ENCODE measurements around the gene PAM.
"Not testable (repeated sequence)": the region's sequence is repeated elsewhere in the genome, so short reads cannot be mapped to it uniquely, and the experiment has no call there.

Gene PAM

DNA sequence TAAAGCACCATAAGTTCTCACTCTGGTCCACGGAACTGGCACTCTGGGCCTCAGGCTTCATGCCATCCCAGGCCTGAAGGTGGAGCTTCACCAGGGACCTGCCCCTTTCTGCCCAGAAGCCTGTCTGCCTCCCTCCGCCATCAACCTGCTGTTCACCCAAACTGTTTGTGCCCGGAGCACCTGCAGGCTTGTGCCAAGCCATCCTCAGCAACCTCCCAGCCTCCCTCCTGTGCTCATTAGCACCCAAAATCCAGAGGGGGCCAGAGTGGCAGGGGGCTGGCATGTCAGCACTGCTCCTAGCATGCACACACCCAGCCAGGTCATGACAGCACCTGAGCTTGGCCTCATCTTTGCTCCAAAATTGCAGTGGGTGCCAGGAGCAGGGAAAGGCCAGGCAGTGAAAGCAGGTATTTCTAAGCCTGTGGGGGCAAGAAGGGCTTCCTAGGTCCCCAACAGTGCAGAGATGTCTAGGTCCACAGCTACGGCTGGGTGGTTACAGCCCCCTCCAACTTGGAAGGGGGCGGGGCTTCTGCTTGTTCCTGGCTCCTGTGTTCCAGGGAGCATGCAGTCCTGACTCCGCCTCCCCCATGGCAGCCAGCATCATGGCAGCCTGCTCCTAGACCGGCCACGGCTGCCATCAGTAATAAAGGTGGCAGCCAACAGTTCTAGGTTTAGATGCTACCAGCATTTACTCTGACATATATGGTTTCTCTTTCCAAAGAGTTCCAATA lies 279.7 kb downstream of the PAM start:
- Histone ChIP-seq H3K4me3 (ENCODE audit: low read length) (no peak overlapping the region), H3K36me3 (ENCODE audit: control insufficient read depth, insufficient read depth, low read length, severe bottlenecking) (peaks cover 20% of the 10 kb centered on the region), H3K9ac (ENCODE audit: low read length) (no peak overlapping the region), H3K9me3 (ENCODE audit: control insufficient read depth, low read length) (no peaks in the 10 kb centered on the region), H3K4me1 (ENCODE audit: control insufficient read depth, insufficient read depth, low read length) (peaks cover 14% of the 10 kb centered on the region), H3K27me3 (replicated peaks; ENCODE audit: control insufficient read depth, insufficient read depth, low read length) (no peaks in the 10 kb centered on the region)
- DNase-seq (ENCODE audit: low read depth) = no peak

DNA sequence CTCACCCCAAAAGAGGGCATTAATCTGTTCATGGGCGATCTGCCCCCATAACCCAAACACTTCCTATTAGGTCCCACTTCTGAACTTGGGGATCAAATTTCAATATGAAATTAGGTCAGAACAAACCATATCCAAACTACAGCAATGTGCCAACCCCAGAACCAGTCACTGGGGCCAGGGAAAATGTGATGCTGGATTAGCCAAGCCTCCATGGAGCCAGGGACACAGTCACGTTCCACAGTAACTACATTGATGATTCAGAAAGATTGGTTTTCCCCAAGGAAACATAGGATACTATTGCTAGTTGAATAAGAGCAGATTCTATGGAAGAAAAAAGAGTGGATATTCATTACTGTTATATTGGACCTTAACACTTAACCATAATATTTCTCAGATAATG lies 280.6 kb downstream of the PAM start:
- Histone ChIP-seq H3K36me3 (ENCODE audit: control insufficient read depth, insufficient read depth, low read length, severe bottlenecking) (peaks cover 15% of the 10 kb centered on the region), H3K4me3 (ENCODE audit: low read length) (no peak overlapping the region), H3K9ac (ENCODE audit: low read length) (no peak overlapping the region), H3K27me3 (replicated peaks; ENCODE audit: control insufficient read depth, insufficient read depth, low read length) (no peaks in the 10 kb centered on the region), H3K9me3 (ENCODE audit: control insufficient read depth, low read length) (no peaks in the 10 kb centered on the region), H3K4me1 (ENCODE audit: control insufficient read depth, insufficient read depth, low read length) (peaks cover 14% of the 10 kb centered on the region)
- no peak for DNase-seq (ENCODE audit: low read depth)

DNA sequence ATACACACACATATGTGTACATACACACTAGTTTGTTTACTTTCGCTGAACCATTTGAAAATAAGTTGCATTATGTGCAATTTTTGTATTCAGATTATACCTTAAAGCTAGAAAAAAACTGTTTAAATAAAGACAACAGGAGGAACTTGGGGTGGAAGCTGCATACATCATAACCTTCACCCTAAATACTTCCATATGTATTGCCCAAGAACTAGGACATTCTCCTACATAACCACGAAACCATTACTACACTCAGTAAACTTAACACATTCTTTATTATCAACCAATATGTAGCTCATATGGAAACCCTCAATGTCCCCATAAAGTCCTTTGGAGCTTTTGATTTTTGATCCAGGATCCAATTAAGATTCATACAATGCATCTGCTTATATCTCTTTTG lies 281.5 kb downstream of the PAM start:
- Histone ChIP-seq H3K4me1 (ENCODE audit: control insufficient read depth, insufficient read depth, low read length) (peaks cover 14% of the 10 kb centered on the region), H3K36me3 (ENCODE audit: control insufficient read depth, insufficient read depth, low read length, severe bottlenecking) (peaks cover 11% of the 10 kb centered on the region), H3K9ac (ENCODE audit: low read length) (no peak overlapping the region), H3K9me3 (ENCODE audit: control insufficient read depth, low read length) (no peaks in the 10 kb centered on the region), H3K4me3 (ENCODE audit: low read length) (no peak overlapping the region), H3K27me3 (replicated peaks; ENCODE audit: control insufficient read depth, insufficient read depth, low read length) (no peaks in the 10 kb centered on the region)
- peak; percentile 17 for DNase-seq (ENCODE audit: low read depth)

DNA sequence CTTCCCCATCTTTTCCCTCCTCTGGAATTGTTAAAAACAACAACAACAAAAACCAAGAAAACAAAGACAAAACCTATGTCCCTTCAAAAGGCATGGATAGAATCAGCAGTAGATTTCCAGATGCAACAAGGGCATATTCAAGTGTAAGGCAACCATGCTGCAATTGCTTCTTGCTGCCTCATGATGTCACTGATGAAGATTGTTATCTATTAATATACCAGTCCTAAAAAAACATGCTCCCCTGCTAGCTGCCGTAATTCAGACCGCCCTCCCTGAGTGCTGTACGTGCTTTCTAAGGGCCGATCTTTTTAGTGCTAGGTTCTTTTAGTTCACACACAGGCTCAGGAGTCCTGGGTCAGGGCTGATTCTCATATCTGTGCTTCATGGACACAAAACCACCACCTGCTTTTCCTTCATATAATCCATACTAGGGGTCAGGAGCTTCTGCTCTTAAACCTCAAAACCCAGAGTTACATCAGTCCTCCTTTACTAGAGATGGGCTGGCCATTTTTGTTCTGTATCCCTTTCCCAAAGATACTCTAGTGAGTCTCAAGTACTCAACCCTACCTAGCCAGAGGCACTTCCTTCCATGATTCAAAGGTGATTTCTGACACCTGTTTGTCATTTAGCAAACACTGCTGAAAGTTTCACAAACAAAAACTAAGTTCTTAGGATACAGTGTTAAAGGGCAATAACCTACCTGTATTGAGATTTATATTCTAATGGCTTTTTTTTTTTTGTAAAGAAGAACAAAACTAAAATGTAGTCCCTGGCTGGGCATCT lies 282.8 kb downstream of the PAM start:
- H3K4me1 ChIP-seq (ENCODE audit: control insufficient read depth, insufficient read depth, low read length) = peaks cover 14% of the 10 kb centered on the region
- no peak overlapping the region for H3K9ac ChIP-seq (ENCODE audit: low read length)

DNA sequence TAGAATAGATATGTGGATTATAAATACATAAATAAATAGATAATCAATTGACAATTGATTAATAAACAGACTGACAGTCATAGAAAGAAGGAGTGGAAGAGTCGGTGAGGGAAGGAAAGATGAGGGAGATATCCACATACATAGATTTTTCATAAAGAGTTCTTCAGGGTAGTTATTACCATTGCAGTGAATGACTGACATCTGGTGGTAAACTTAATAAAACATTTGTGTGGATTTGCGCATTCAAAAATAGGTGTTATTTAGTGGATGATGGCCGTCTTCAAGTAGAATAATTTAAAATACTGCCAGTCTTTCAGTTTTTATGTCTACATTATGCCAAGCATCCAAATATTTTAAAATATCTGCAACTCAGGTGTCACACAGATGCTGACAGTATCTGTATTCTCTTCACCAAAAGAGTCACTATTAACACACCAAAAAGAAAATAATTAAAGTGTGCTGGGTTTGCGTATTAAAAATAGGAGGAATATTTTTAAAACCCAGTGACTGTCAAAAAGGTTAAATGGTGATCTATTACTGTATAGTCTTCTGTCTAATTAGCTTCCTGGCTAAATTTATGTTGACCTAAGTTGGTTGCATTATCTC lies 286.1 kb downstream of the PAM start:
- peaks cover 6% of the 10 kb centered on the region for H3K4me1 ChIP-seq (ENCODE audit: control insufficient read depth, insufficient read depth, low read length)
- no peaks in the 10 kb centered on the region for H3K36me3 ChIP-seq (ENCODE audit: control insufficient read depth, insufficient read depth, low read length, severe bottlenecking)
- H3K9ac ChIP-seq (ENCODE audit: low read length) = no peak overlapping the region
- H3K9me3 ChIP-seq (ENCODE audit: control insufficient read depth, low read length) = no peaks in the 10 kb centered on the region
- no peak overlapping the region for H3K4me3 ChIP-seq (ENCODE audit: low read length)
- no peaks in the 10 kb centered on the region for H3K27me3 ChIP-seq (replicated peaks; ENCODE audit: control insufficient read depth, insufficient read depth, low read length)
- peak; percentile 75 for DNase-seq (ENCODE audit: low read depth)

More for the DNA sequence above, 282.8 kb downstream of the PAM start:
- H3K9me3 ChIP-seq (ENCODE audit: control insufficient read depth, low read length) = no peaks in the 10 kb centered on the region
- H3K27me3 ChIP-seq (replicated peaks; ENCODE audit: control insufficient read depth, insufficient read depth, low read length) = no peaks in the 10 kb centered on the region
- no peak for DNase-seq (ENCODE audit: low read depth)
- peaks cover 2% of the 10 kb centered on the region for H3K36me3 ChIP-seq (ENCODE audit: control insufficient read depth, insufficient read depth, low read length, severe bottlenecking)
- no peak overlapping the region for H3K4me3 ChIP-seq (ENCODE audit: low read length)

DNA sequence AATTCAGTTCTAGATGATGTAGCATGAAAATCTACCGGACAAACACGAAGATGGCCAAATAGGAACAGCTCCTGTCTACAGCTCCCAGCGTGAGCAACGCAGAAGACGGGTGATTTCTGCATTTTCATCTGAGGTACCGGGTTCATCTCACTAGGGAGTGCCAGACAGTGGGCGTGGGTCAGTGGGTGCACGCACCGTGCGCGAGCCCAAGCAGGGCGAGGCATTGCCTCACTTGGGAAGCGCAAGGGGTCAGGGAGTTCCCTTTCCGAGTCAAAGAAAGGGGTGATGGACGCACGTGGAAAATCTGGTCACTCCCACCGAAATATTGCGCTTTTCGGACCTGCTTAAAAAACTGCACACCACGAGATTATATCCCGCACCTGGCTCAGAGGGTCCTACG lies 291.6 kb downstream of the PAM start:
- H3K9ac ChIP-seq (ENCODE audit: low read length); H3K36me3 ChIP-seq (ENCODE audit: control insufficient read depth, insufficient read depth, low read length, severe bottlenecking); DNase-seq (ENCODE audit: low read depth); H3K4me1 ChIP-seq (ENCODE audit: control insufficient read depth, insufficient read depth, low read length); H3K27me3 ChIP-seq (replicated peaks; ENCODE audit: control insufficient read depth, insufficient read depth, low read length); H3K9me3 ChIP-seq (ENCODE audit: control insufficient read depth, low read length); H3K4me3 ChIP-seq (ENCODE audit: low read length): not testable (repeated sequence)

DNA sequence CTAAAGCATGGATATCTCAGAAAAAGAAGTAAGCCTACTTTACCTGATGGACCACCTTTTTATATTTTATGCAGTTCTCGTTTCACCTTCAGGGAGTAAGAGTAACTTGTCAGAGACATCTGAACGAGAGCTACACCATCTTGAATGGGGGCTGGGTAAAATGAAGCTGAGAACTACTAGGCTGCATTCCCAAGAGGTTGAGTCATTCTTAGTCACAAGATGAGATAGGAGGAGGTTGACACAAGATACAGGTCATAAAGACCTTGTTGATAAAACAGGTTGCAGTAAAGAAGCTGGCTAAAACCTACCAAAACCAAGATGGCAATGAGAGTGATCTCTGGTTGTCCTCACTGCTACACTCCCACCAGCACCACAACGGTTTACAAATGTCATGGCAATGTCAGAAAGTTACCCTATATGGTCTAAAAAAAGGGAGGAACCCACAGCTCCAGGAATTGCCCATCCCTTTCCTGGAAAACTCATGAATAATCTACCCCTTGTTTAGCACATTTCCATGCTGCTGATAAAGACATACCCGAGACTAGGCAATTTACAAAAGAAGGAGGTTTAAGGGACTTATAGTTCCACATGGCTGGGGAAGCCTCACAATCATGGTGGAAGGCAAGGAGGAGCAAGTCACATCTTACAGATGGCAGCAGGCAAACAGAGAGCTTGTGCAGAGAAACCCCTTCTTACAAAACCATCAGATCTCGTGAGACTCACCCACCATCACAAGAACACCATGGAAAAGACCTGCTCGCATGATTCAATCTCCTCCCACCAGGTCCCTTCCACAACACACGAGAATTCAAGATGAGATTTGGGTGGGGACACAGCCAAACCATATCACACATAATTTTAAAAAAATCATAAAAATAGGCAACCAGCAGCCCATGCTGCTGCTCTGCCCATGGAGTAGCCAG lies 302.4 kb downstream of the PAM start:
- DNase-seq (ENCODE audit: low read depth) = no peak
- no peaks in the 10 kb centered on the region for H3K27me3 ChIP-seq (replicated peaks; ENCODE audit: control insufficient read depth, insufficient read depth, low read length)
- no peaks in the 10 kb centered on the region for H3K36me3 ChIP-seq (ENCODE audit: control insufficient read depth, insufficient read depth, low read length, severe bottlenecking)
- H3K4me3 ChIP-seq (ENCODE audit: low read length) = no peak overlapping the region
- no peaks in the 10 kb centered on the region for H3K4me1 ChIP-seq (ENCODE audit: control insufficient read depth, insufficient read depth, low read length)
- no peak overlapping the region for H3K9ac ChIP-seq (ENCODE audit: low read length)
- H3K9me3 ChIP-seq (ENCODE audit: control insufficient read depth, low read length) = no peaks in the 10 kb centered on the region

DNA sequence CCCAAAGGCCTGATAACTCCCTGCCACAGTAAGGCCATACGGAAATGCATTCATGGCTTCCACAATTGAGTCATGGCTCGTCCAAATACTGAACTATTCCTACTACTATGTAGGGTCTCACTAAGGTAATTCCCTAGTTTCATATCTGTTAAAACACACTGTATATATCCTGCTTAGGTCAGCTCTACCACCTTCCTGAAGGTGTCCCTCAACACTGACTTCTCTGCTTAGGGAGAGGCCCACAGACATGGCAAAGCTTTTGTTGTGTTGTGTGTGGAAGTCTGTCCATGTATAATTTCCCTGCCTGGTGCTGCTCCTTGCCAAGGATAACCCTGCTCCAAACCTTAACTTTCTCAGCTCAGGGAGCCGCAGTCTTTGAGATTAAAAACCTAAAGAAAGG lies 304.4 kb downstream of the PAM start:
- H3K9ac ChIP-seq (ENCODE audit: low read length) = no peak overlapping the region
- H3K4me3 ChIP-seq (ENCODE audit: low read length) = no peak overlapping the region
- H3K9me3 ChIP-seq (ENCODE audit: control insufficient read depth, low read length) = no peaks in the 10 kb centered on the region
- no peak for DNase-seq (ENCODE audit: low read depth)
- H3K4me1 ChIP-seq (ENCODE audit: control insufficient read depth, insufficient read depth, low read length) = no peaks in the 10 kb centered on the region
- H3K36me3 ChIP-seq (ENCODE audit: control insufficient read depth, insufficient read depth, low read length, severe bottlenecking) = no peaks in the 10 kb centered on the region
- no peaks in the 10 kb centered on the region for H3K27me3 ChIP-seq (replicated peaks; ENCODE audit: control insufficient read depth, insufficient read depth, low read length)

DNA sequence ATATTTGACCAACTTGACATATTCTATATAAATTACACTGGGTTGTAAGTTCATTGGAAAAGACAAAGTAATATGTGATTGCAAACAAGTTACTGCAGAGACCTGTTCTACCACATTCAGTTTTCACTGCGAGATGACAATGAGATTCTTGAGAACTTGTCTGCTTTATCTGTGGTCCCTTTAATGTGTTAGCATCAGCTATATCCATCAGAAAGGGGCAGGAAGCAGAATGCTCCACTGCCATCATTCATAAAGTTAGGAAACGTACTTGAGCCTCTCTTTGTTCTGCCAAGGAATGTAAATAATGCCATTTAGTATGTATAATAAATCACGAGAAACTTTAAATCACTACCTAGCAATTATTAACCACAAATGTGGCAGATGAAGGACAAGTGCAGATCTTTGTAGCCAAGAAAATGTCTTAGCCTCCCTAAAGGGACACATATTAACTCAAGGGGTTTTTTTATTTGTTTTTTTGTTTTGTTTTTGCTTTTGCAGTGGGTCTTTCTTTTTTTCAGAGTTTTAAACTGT lies 305.4 kb downstream of the PAM start:
- Histone ChIP-seq H3K9me3 (ENCODE audit: control insufficient read depth, low read length) (no peaks in the 10 kb centered on the region), H3K36me3 (ENCODE audit: control insufficient read depth, insufficient read depth, low read length, severe bottlenecking) (no peaks in the 10 kb centered on the region), H3K9ac (ENCODE audit: low read length) (no peak overlapping the region), H3K4me1 (ENCODE audit: control insufficient read depth, insufficient read depth, low read length) (no peaks in the 10 kb centered on the region), H3K4me3 (ENCODE audit: low read length) (no peak overlapping the region), H3K27me3 (replicated peaks; ENCODE audit: control insufficient read depth, insufficient read depth, low read length) (no peaks in the 10 kb centered on the region)
- no peak for DNase-seq (ENCODE audit: low read depth)

DNA sequence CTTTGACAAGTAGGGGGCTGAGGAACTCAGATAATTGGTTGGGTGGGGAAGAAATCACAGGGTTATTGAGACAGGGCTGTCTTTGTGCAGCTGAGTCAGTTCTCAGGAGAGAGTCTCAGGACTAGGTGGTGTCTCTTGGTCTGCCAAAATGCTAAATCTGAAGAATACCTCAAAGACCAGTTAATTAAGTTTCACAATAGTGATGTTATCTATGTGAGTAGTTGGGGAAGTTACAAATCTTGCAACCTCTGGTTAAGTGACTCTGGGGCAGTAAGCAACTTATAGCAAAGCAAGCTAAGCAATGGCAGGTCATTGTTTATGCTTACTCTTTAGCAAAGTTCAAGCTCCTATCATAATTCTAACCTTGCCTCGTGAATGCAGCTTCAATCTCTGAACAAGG lies 311.2 kb downstream of the PAM start:
- Histone ChIP-seq H3K4me3 (ENCODE audit: low read length) (no peak overlapping the region), H3K4me1 (ENCODE audit: control insufficient read depth, insufficient read depth, low read length) (no peaks in the 10 kb centered on the region), H3K9me3 (ENCODE audit: control insufficient read depth, low read length) (no peaks in the 10 kb centered on the region), H3K27me3 (replicated peaks; ENCODE audit: control insufficient read depth, insufficient read depth, low read length) (no peaks in the 10 kb centered on the region), H3K36me3 (ENCODE audit: control insufficient read depth, insufficient read depth, low read length, severe bottlenecking) (no peaks in the 10 kb centered on the region), H3K9ac (ENCODE audit: low read length) (no peak overlapping the region)
- DNase-seq (ENCODE audit: low read depth) = peak; percentile 15

Data from adipocyte (in vitro differentiated cells).